Esophagus squamous epithelium (tissue), 4 donors: ENCODE measurements around the gene GPR35.

Experiments
- CTCF ChIP-seq, 6 experiments: fragments of 450-650 bp in 4 of 6; fragments of 200-600 bp in 2 of 6; sonication (generic) in 2 of 6; IDR thresholded peaks; one replicate each; pipeline ENCODE4 v1.5.1; 2016 to 2019; ENCODE audit warnings: antibody characterized with exemption in 6 of 6, mild to moderate bottlenecking in 4 of 6, moderate library complexity in 4 of 6
- POLR2A ChIP-seq, 4 donors: fragments of 450-650 bp; IDR thresholded peaks; one replicate each; pipeline ENCODE4 v1.6.1; 2017; ENCODE audit warnings: antibody characterized with exemption in 4 of 4, mild to moderate bottlenecking in 4 of 4, moderate library complexity in 3 of 4

DNA sequence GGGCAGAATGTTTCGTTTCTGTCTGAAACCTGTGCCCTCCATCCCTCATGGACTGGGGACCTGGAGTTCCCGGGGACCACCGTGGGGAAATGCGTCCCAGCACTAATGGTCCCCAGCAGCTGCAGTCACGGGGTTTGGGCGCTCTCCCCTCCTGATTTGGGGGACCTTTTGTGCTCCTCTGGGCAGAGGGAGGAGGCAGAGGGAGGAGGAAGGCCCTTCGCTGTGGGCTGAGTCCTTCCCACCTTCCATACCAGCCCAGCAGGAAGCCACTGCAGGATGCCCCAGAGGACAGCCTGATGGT lies 3.2 kb downstream of the GPR35 start:
- TF ChIP-seq CTCF (IDR thresholded peaks at IDR 0.05) = no peak
- no peak for TF ChIP-seq POLR2A (IDR thresholded peaks at IDR 0.05)
